K562 (cell line): Measurements from ENCODE around the gene SFSWAP.

ENCODE experiments used
- BMI1 ChIP-seq: fragments of 150-350 bp; IDR thresholded peaks from 2 replicates; pipeline ENCODE4 v1.6.1; 2014; ENCODE audit warnings: low read length
- EZH2 ChIP-seq: IDR thresholded peaks from 2 replicates; pipeline ENCODE4 v1.6.1; 2012; ENCODE audit warnings: low read depth, mild to moderate bottlenecking, inconsistent platforms, low read length, borderline replicate concordance
- FOSL1 ChIP-seq: fragments of 200-800 bp; sonication (Bioruptor generic); conservative IDR thresholded peaks from 2 replicates; pipeline ENCODE4 v1.6.1; 2016; ENCODE audit warnings: missing genetic modification characterization, missing compliant biosample characterization
- ZNF175 ChIP-seq: fragments of 200-800 bp; sonication (Bioruptor generic); IDR thresholded peaks from 2 replicates; pipeline ENCODE4 v1.6.1; 2016; ENCODE audit warnings: low read depth, mild to moderate bottlenecking, missing genetic modification characterization, missing compliant biosample characterization
- TF ChIP-seq, protein P1 (sequence below): fragments of 200-600 bp; sonication (generic); IDR thresholded peaks from one replicate; pipeline ENCODE4 v1.6.1; 2012; ENCODE audit warnings: mild to moderate bottlenecking, low read depth, low read length, inconsistent platforms

DNA sequence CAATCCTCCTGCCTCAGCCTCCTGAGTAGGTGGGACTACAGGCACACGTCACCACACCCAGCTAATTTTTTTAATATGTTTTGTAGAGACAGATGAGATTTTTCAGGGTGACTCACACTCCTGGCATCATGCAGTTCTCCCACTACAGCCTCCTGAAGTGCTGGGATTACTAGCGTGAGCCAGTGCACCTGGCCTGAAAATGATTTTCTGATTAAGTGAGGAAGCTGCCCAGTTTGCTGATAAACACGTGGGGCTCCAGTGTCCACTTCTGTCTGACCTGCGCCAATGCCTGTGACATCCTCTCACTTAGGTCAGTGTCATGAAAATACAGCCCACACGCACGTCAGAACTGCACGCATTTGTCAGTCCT lies 37.0 kb upstream of the SFSWAP start:
- TF ChIP-seq FOSL1 (tag) (no peak), EZH2 (no peak), ZNF175 (CRISPR knock-in tag) (no peak), BMI1 (no peak)
- TF ChIP-seq, protein P1, sequence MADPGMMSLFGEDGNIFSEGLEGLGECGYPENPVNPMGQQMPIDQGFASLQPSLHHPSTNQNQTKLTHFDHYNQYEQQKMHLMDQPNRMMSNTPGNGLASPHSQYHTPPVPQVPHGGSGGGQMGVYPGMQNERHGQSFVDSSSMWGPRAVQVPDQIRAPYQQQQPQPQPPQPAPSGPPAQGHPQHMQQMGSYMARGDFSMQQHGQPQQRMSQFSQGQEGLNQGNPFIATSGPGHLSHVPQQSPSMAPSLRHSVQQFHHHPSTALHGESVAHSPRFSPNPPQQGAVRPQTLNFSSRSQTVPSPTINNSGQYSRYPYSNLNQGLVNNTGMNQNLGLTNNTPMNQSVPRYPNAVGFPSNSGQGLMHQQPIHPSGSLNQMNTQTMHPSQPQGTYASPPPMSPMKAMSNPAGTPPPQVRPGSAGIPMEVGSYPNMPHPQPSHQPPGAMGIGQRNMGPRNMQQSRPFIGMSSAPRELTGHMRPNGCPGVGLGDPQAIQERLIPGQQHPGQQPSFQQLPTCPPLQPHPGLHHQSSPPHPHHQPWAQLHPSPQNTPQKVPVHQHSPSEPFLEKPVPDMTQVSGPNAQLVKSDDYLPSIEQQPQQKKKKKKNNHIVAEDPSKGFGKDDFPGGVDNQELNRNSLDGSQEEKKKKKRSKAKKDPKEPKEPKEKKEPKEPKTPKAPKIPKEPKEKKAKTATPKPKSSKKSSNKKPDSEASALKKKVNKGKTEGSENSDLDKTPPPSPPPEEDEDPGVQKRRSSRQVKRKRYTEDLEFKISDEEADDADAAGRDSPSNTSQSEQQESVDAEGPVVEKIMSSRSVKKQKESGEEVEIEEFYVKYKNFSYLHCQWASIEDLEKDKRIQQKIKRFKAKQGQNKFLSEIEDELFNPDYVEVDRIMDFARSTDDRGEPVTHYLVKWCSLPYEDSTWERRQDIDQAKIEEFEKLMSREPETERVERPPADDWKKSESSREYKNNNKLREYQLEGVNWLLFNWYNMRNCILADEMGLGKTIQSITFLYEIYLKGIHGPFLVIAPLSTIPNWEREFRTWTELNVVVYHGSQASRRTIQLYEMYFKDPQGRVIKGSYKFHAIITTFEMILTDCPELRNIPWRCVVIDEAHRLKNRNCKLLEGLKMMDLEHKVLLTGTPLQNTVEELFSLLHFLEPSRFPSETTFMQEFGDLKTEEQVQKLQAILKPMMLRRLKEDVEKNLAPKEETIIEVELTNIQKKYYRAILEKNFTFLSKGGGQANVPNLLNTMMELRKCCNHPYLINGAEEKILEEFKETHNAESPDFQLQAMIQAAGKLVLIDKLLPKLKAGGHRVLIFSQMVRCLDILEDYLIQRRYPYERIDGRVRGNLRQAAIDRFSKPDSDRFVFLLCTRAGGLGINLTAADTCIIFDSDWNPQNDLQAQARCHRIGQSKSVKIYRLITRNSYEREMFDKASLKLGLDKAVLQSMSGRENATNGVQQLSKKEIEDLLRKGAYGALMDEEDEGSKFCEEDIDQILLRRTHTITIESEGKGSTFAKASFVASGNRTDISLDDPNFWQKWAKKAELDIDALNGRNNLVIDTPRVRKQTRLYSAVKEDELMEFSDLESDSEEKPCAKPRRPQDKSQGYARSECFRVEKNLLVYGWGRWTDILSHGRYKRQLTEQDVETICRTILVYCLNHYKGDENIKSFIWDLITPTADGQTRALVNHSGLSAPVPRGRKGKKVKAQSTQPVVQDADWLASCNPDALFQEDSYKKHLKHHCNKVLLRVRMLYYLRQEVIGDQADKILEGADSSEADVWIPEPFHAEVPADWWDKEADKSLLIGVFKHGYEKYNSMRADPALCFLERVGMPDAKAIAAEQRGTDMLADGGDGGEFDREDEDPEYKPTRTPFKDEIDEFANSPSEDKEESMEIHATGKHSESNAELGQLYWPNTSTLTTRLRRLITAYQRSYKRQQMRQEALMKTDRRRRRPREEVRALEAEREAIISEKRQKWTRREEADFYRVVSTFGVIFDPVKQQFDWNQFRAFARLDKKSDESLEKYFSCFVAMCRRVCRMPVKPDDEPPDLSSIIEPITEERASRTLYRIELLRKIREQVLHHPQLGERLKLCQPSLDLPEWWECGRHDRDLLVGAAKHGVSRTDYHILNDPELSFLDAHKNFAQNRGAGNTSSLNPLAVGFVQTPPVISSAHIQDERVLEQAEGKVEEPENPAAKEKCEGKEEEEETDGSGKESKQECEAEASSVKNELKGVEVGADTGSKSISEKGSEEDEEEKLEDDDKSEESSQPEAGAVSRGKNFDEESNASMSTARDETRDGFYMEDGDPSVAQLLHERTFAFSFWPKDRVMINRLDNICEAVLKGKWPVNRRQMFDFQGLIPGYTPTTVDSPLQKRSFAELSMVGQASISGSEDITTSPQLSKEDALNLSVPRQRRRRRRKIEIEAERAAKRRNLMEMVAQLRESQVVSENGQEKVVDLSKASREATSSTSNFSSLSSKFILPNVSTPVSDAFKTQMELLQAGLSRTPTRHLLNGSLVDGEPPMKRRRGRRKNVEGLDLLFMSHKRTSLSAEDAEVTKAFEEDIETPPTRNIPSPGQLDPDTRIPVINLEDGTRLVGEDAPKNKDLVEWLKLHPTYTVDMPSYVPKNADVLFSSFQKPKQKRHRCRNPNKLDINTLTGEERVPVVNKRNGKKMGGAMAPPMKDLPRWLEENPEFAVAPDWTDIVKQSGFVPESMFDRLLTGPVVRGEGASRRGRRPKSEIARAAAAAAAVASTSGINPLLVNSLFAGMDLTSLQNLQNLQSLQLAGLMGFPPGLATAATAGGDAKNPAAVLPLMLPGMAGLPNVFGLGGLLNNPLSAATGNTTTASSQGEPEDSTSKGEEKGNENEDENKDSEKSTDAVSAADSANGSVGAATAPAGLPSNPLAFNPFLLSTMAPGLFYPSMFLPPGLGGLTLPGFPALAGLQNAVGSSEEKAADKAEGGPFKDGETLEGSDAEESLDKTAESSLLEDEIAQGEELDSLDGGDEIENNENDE: no peak
